Measurements from ENCODE around the gene LMF2. TPM values are rescaled to one million over a fixed set of nuclear protein-coding genes. Genes with fewer than 3 reads are reported as not detected.

Gene LMF2
- total RNA-seq, 1 experiment from 2014 or later = 48.8 TPM

GRCh38 chr22:50506611-50507420, 686 bp downstream of the LMF2 start:
- Histone ChIP-seq H3K9me3 (replicated peaks) (no peaks in the 10 kb centered on the region), H3K36me3 (peaks cover 34% of the 10 kb centered on the region)
- peak in 1 of 2 experiments; percentile 42 for DNase-seq

GRCh38 chr22:50505776-50506610, 1.5 kb downstream of the LMF2 start:
- peaks cover 34% of the 10 kb centered on the region for H3K36me3 ChIP-seq
- H3K4me3 ChIP-seq = peak overlapping the region; percentile 99
- peaks cover 9% of the 10 kb centered on the region for H3K4me1 ChIP-seq
- H3K27me3 ChIP-seq = no peaks in the 10 kb centered on the region
- no peak overlapping the region for H3K27ac ChIP-seq
- peak; percentile 56 to 62 for DNase-seq
- H3K9me3 ChIP-seq (replicated peaks) = no peaks in the 10 kb centered on the region

More at GRCh38 chr22:50506611-50507420, 686 bp downstream of the LMF2 start:
- H3K27ac ChIP-seq = peak overlapping the region; percentile 57
- peak overlapping the region; percentile 99 for H3K4me3 ChIP-seq
- no peaks in the 10 kb centered on the region for H3K27me3 ChIP-seq
- H3K4me1 ChIP-seq = peaks cover 9% of the 10 kb centered on the region

DNA sequence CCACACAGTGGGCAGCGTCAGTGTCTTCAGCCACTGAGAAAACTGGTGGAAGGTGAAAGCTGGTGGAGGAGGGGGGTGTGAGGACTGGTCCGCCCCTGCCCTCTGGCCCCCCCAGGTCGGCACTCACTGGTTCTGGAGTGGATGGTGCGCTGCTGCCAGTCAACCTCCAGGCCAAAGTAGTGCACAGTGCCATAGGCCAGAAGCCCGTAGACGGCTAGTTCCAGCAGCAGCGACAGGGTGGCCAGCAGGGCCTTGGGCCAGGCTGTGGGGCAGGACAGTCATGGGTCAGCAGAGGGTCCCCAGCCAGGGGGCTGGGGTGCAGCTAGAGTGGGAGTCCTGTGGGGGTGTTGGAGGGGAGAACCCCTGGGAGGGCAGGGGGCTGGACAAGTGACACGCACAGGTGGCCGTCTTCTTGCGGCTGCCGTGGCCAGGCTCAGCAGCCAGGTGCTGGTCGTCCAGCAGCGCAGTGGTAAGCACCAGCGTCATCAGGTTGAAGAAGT, 2.2 kb downstream of the LMF2 start:
- no peak overlapping the region for H3K4me3 ChIP-seq
- DNase-seq = no peak
- peaks cover 31% of the 10 kb centered on the region for H3K36me3 ChIP-seq
- no peaks in the 10 kb centered on the region for H3K9me3 ChIP-seq (replicated peaks)
- peaks cover 9% of the 10 kb centered on the region for H3K4me1 ChIP-seq
- H3K27ac ChIP-seq = no peak overlapping the region
- no peaks in the 10 kb centered on the region for H3K27me3 ChIP-seq

DNA sequence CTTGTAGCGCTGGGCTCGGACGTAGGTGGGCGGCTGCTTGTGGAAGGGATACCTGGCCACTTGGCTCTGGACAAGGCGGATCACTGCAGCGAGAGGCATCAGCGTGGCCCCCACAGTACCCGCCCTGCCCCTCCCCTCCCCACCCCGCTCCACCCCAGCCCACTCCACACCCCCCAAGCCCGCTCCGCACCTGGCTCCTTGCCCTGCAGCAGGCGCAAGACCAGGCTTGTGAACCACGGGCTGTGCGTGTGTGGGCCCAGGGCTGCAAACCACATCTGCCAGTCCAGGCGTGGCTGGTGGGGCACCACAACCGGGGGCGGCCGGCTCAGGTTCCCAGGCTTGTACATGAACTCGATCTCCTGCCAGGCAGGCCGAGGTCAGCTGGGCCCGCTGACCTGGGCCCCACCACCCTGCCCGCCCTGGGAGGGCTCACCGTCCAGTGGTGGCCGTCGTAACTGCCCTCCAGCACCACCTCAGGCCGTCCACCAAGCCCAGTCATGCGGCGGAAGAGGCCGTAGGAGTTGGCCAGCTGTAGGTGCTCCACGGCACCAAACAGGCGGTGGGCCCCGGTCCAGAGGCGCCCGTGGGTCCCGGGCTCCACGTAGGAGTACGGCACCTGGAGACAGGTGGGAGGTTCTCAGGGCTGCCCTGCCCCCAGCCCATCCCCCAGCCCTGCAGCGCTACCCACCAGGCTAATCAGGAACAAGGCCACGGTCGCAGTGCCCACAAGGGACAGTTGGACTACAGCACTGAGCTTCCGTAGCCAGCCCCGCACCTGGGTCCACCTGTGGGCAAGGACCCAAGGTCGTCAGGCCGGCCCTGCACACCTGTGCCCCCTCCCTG, 2.9 kb downstream of the LMF2 start:
- Histone ChIP-seq H3K9me3 (replicated peaks) (no peaks in the 10 kb centered on the region), H3K4me3 (no peak overlapping the region), H3K4me1 (peaks cover 9% of the 10 kb centered on the region), H3K27me3 (no peaks in the 10 kb centered on the region), H3K36me3 (peaks cover 30% of the 10 kb centered on the region), H3K27ac (no peak overlapping the region)
- no peak for DNase-seq

DNA sequence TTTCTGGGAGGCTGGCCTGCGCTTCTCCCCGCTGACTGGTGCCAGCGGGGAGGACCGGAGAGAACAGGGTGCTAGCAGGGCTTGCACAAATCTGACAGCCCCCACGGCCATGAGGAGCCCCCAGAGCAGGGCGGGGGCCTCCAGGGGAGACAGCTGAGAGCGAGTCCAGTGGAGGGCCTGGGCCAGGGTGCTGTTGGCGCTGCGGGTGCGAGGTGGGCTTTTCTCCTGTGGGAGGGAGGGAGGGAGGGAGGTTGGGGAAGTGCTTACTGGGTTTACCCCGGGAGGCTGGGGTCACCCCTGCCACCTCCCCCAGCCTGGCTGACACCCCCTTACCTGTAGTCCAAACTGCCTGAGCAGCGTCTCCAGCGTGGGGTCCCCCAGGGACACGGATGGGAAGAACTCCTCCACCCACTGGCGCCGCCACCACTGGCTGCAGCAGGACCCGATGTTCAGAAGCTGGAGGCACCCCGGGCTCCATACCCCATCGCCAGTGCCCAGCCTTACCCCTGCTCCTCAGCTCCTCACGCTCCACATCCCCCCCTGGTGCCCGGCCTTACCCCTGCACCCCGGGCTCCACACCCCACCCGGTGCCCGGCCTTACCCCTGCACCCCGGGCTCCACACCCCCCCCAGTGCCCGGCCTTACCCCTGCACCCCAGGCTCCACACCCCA, 3.9 kb downstream of the LMF2 start:
- H3K4me1 ChIP-seq = peaks cover 9% of the 10 kb centered on the region; the same call in 1 of the 2 replicates
- no peak overlapping the region for H3K27ac ChIP-seq
- DNase-seq = peak in 1 of 2 experiments; percentile 23
- H3K9me3 ChIP-seq (replicated peaks) = no peaks in the 10 kb centered on the region
- H3K4me3 ChIP-seq = no peak overlapping the region
- no peaks in the 10 kb centered on the region for H3K27me3 ChIP-seq
- peaks cover 30% of the 10 kb centered on the region for H3K36me3 ChIP-seq

DNA sequence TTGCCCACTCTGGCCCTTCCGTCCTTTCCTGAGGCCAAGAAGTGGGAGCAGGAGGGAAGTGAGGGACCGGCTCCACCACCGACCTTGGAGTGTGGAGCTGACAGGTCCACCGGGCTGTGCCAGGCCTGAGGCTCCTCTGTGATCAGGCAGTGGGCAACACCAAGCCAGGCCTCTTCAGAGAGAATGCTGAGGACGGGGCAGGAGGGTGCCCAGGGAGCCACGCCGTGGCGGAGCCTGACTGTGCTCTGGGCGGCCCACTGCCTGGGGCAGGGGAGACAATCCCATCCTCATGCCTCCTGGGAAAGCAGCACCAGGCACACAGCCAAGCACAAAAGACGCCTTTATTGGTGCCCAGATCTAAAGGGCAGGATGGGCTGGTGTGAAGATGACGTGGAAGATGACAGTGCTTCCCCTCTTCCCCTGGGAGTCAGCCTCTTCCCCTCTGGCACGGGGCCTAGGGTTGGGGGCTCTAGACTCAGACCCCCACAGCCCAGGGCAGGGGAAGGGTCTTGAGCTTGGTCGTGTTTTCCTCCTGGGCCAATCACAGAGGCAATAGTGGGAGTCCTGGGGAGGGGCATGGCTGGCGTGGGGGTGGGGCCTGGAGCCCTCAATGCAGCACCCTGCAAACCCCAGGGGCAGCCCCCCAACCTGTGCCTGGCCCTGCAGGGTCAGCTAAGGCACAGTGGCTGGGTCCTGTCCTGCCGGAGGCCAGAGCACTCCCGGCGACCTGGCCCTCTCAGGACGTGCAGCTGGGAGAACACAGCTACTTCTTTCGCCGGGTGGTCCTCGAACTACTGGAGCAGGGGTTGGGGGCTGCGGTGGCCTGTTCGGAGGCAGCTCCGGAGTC, 4.7 kb downstream of the LMF2 start:
- peaks cover 9% of the 10 kb centered on the region; the same call in 1 of the 2 replicates for H3K4me1 ChIP-seq
- H3K9me3 ChIP-seq (replicated peaks) = no peaks in the 10 kb centered on the region
- H3K4me3 ChIP-seq = no peak overlapping the region
- H3K27ac ChIP-seq = no peak overlapping the region
- peaks cover 30% of the 10 kb centered on the region for H3K36me3 ChIP-seq
- no peaks in the 10 kb centered on the region for H3K27me3 ChIP-seq
- no peak for DNase-seq

- Histone ChIP-seq H3K36me3 (peaks cover 27% of the 10 kb centered on the region), H3K27ac (no peak overlapping the region), H3K4me1 (peaks cover 10% of the 10 kb centered on the region; the same call in 1 of the 2 replicates), H3K4me3 (no peak overlapping the region), H3K27me3 (no peaks in the 10 kb centered on the region), H3K9me3 (replicated peaks) (no peaks in the 10 kb centered on the region)
- no peak for DNase-seq
Observed at GRCh38 chr22:50502096-50502495, 5.4 kb downstream of the LMF2 start.

DNA sequence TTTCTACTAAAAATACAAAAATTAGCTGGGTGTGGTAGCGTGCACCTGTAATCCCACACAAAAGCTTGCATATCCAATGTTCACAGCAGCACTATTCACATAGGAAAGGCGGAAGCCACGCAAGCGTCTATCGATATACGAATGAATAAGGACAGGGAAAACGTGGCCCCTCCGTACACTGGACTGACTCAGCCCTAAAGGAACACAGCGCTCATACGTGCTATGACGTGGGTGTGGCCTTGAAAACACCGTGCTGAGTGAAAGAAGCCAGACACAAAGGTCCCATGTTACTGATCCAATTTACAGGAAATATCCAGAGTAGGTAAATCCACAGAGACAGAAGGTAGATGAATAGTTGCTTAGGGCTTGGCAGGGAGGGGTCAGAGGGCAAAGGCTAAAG, 7.0 kb downstream of the LMF2 start:
- H3K4me3 ChIP-seq = no peak overlapping the region
- peaks cover 10% of the 10 kb centered on the region for H3K4me1 ChIP-seq
- peaks cover 23% of the 10 kb centered on the region for H3K36me3 ChIP-seq
- no peaks in the 10 kb centered on the region for H3K9me3 ChIP-seq (replicated peaks)
- no peak overlapping the region for H3K27ac ChIP-seq
- no peak for DNase-seq
- H3K27me3 ChIP-seq = no peaks in the 10 kb centered on the region

DNA sequence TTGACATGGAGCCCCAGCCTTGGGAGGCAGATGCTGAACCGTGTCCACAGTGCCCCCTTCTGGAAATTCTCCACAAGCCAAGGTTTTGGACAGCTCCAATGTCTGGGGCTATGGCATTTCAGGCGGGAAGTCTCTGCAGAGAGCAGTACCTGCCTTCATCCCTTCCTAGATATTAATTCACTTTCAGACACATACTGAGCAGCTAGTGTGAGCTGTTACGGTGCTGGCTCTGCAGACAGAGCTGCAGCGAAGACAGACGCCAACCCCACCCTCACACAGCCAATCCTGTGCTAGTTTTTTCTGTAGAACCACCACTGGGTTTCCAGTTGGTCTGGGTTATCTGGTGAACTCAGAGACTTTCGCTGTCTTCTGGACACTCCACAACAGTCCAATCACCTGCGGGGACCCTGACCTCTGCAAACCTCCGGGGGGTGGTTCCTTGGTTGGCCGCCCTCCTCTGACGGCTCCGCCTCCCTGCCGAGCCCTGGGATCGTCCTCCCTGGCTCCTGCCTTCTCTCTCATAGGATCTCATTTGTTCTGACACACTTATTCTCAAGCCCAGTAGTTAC, 9.1 kb downstream of the LMF2 start:
- Histone ChIP-seq H3K4me1 (peaks cover 10% of the 10 kb centered on the region), H3K9me3 (replicated peaks) (no peaks in the 10 kb centered on the region), H3K4me3 (no peak overlapping the region), H3K36me3 (peaks cover 13% of the 10 kb centered on the region; the same call in 1 of the 2 replicates), H3K27me3 (no peaks in the 10 kb centered on the region), H3K27ac (no peak overlapping the region)
- DNase-seq = peak; percentile 84 to 94

GRCh38 chr22:50497093-50497492, 10.4 kb downstream of the LMF2 start:
- Histone ChIP-seq H3K27ac (no peak overlapping the region), H3K36me3 (peaks cover 2% of the 10 kb centered on the region; the same call in 1 of the 2 replicates), H3K27me3 (no peaks in the 10 kb centered on the region), H3K9me3 (replicated peaks) (no peaks in the 10 kb centered on the region), H3K4me3 (no peak overlapping the region), H3K4me1 (peaks cover 10% of the 10 kb centered on the region)
- no peak for DNase-seq

DNA sequence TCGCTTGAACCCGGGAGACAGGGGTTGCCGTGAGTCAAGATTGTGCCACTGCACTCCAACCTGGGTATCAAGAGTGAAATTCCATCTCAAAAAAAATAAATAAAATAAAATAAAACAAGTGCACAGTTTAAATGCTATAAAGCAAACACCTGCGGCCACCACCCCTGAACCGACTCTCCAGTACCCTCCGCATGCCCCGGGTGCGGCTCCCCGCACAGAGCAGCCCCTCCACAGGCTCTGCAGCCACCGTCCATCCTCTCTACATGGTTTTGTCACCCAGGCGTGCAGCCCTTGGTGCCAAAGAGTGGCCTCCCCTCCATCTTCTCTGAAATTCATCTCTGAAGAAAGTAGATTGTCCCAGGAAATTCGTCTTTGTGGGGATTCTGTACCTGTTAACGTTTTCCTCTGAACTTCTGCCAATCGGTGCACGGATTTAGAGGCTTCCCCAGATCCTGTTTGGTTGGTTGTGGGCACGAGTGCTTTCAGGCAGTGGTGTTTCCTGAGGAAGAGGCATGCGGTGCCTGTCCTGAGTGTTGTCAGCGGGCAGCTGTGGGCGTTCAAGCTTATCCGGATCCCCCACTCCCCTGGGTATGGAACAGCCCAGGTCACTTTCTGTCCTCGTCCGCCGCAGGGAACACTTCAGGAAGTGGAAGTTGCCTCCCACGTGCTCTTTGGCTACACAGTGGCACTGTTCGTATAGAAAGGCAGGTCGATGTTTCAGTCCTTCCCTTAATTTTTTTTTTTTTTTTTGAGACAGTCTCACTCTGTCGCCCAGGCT, 16.8 kb downstream of the LMF2 start:
- Histone ChIP-seq H3K27me3 (peaks cover 17% of the 10 kb centered on the region; the same call in 1 of the 2 replicates), H3K4me3 (no peak overlapping the region), H3K9me3 (replicated peaks) (no peaks in the 10 kb centered on the region), H3K36me3 (no peaks in the 10 kb centered on the region), H3K4me1 (no peaks in the 10 kb centered on the region), H3K27ac (no peak overlapping the region)
- DNase-seq = no peak
